Measurements from ENCODE around the gene RASGRF1. TPM values are rescaled to one million over a fixed set of nuclear protein-coding genes. Genes with fewer than 3 reads are reported as not detected.

RASGRF1 gene
- total RNA-seq, 1 donor from 2014 or later, result under 0.01 TPM

DNA sequence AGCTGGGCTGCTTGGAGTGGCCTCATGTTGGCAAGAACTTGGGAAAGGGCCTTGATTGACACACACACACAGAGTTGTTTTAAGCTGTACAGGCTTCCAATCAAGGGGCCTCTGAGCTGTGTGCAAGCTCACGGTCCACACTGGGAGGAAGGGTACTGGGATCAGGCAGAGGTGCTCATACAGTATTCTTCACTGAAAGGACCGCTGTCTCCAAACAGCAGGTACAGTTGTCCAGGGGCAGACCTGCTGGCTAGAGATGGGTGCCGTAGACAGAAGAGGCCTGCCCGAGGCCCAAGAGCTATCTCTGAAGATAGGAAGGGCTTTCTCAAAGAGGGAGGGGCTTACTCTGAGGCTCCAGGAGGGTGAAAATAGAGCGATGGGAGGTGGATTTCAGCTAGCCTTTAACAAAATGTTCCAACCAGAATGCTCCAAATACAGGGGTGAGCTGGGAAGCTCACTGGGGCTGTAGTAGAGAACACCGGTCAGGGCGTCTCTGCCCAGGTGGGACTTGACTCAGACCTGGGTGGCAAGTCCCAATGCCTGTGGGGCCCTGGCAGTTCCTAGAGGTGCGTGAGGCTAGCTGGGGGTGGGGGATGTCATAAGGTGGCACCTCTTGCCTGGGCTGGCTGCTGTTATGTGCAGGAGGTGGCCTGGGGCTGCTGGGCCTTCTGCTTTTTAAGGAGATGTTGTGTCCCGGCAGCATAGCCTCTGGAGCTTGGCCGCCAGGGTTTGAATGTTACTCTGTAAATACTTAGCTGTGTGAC, 42.7 kb downstream of the RASGRF1 start:
- DNase-seq (ENCODE audit: low read depth) (no peak), FAIRE-seq (peak; percentile 7)
- TF ChIP-seq, protein P1, sequence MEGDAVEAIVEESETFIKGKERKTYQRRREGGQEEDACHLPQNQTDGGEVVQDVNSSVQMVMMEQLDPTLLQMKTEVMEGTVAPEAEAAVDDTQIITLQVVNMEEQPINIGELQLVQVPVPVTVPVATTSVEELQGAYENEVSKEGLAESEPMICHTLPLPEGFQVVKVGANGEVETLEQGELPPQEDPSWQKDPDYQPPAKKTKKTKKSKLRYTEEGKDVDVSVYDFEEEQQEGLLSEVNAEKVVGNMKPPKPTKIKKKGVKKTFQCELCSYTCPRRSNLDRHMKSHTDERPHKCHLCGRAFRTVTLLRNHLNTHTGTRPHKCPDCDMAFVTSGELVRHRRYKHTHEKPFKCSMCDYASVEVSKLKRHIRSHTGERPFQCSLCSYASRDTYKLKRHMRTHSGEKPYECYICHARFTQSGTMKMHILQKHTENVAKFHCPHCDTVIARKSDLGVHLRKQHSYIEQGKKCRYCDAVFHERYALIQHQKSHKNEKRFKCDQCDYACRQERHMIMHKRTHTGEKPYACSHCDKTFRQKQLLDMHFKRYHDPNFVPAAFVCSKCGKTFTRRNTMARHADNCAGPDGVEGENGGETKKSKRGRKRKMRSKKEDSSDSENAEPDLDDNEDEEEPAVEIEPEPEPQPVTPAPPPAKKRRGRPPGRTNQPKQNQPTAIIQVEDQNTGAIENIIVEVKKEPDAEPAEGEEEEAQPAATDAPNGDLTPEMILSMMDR (IDR thresholded peaks at IDR 0.05; ENCODE audit: insufficient read depth, low read length, severe bottlenecking), result no peak
- Histone ChIP-seq H3K27me3 (ENCODE audit: control insufficient read depth, insufficient read depth, low read length) (no peaks in the 10 kb centered on the region), H3K36me3 (ENCODE audit: control insufficient read depth, insufficient read depth, low read length) (no peaks in the 10 kb centered on the region), H3K4me3 (ENCODE audit: low read depth, low read length) (no peak overlapping the region)

DNA sequence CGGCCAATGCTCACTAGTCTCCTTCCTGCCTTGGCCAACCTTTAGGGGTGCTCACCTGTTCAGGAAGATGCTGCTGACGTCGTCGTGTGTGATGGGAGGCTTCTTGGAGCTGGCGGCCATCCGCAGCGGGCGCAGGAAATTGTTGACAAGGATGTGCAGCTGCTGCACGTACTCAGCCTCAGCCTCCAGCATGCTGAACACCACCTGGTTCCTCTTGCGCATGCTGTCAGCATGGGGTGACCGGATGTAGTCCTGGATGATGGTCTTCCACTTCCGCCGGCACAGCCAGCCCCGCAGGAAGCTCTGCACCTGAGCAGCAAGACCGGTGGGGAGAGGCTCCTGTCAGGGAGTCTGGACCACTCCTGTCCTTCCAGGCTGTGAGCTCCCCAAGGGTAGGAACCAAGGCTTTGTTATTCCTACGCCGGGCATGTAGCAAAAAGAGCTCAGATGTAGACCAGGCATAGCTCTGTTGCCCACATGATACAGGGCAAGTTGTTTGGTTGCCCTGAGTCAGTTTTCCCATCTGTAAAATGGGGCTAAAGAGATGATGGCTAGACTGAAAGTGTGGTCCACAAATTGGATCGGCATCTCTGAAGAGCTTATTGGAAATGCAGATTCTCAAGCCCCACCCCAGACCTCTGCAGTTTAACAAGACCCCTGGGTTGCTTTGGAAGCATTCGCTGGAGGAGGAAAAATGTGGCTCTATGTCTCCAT, 43.7 kb downstream of the RASGRF1 start:
- no peak for DNase-seq (ENCODE audit: low read depth)
- no peak for FAIRE-seq
- H3K36me3 ChIP-seq (ENCODE audit: control insufficient read depth, insufficient read depth, low read length), result no peaks in the 10 kb centered on the region
- TF ChIP-seq, protein P1 (IDR thresholded peaks at IDR 0.05; ENCODE audit: insufficient read depth, low read length, severe bottlenecking), result no peak
- H3K27me3 ChIP-seq (ENCODE audit: control insufficient read depth, insufficient read depth, low read length), result no peaks in the 10 kb centered on the region
- no peak overlapping the region for H3K4me3 ChIP-seq (ENCODE audit: low read depth, low read length)

DNA sequence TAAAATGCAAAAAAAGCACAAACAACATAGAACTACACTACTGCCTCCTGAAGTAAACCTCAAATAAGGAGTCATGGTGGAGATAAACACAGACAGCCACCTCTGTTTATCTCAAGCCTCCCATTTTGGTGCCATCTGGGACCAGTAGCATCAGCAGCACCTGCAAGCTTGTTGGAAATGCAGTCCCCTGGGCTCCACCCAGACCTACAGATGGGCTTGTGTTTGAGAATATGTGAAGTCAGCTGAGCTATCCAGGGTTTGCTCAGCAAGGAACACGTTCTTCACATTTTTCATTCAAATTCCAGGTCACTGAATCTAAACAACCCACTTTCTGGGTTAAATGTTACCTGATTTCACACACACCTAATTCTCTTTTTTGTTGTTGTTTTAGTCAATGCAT, 45.5 kb downstream of the RASGRF1 start:
- TF ChIP-seq, protein P1 (IDR thresholded peaks at IDR 0.05; ENCODE audit: insufficient read depth, low read length, severe bottlenecking), result no peak

DNA sequence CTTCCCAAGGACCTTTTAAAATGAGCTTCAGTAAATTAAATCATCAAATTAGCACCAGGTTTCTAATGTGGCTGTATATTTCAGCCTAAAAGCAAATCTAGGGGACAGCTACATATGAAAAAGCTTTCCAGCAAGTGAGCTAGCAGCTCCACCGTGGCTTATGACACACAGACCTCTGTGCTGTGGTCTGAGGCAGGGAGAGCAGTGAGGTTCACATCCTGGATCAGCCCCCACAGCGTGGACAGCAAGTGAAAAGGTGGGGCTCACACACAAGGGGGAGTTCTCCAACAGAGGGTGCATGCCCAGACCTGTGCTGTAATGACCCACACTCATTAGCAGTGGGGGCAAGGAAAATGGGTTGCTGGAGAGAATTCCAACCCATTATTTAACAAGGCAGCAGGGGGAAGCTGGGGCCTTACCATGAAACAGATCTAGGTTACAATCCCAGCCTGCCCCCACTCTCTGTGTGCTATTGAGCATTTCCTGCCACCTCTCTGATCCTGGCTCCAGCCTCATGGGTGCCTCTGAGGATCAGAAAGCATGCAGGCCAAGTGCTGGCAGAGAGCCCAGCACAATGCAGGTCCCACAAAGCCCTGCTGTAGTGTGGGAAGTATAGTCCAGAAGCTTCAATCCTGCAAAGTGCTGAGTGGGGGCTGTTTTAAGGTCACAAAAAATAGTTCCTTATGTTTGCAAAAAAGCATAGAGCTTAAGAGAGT, 48.2 kb downstream of the RASGRF1 start:
- DNase-seq (ENCODE audit: low read depth), result no peak
- Histone ChIP-seq H3K4me3 (ENCODE audit: low read depth, low read length) (no peak overlapping the region), H3K27me3 (ENCODE audit: control insufficient read depth, insufficient read depth, low read length) (no peaks in the 10 kb centered on the region), H3K36me3 (ENCODE audit: control insufficient read depth, insufficient read depth, low read length) (no peaks in the 10 kb centered on the region)
- TF ChIP-seq, protein P1 (IDR thresholded peaks at IDR 0.05; ENCODE audit: insufficient read depth, low read length, severe bottlenecking), result no peak
- FAIRE-seq, result no peak

More for the DNA sequence above, 45.5 kb downstream of the RASGRF1 start:
- FAIRE-seq (no peak), DNase-seq (ENCODE audit: low read depth) (no peak)
- Histone ChIP-seq H3K4me3 (ENCODE audit: low read depth, low read length) (no peak overlapping the region), H3K36me3 (ENCODE audit: control insufficient read depth, insufficient read depth, low read length) (no peaks in the 10 kb centered on the region), H3K27me3 (ENCODE audit: control insufficient read depth, insufficient read depth, low read length) (no peaks in the 10 kb centered on the region)

DNA sequence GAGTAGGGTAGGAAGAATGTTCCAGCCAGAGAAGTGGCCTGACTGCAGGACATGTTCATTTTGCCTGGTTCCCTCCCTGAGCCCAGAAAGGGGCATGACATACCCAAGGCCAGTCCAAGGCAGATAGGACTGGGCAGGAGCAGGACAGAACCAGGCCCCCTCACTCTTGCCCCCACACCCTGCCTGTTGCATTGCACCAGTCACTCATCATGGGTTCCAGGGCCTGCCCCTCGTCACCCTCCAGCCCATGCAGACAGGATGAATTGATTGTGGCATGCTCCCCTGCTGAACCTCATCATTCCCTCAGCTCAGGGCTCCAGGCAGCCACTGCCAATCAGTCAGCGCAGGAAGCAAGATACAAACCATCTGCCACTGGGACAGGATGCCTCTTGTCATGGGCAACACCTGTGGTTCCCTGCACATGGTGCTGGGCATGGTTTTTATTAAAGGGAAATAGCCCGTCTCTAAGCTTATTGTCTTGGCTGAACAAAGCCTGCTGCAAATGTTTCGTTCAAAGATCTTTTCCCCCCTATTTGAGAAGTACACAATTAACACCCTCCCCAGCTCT, 48.9 kb downstream of the RASGRF1 start:
- TF ChIP-seq, protein P1 (IDR thresholded peaks at IDR 0.05; ENCODE audit: insufficient read depth, low read length, severe bottlenecking), result no peak
- H3K4me3 ChIP-seq (ENCODE audit: low read depth, low read length), result no peak overlapping the region
- H3K36me3 ChIP-seq (ENCODE audit: control insufficient read depth, insufficient read depth, low read length), result no peaks in the 10 kb centered on the region
- H3K27me3 ChIP-seq (ENCODE audit: control insufficient read depth, insufficient read depth, low read length), result no peaks in the 10 kb centered on the region
- peak; percentile 28 for FAIRE-seq
- no peak for DNase-seq (ENCODE audit: low read depth)

All from bronchial epithelial cell (primary cell).